Lower lobe of right lung (tissue), 2 donors: ENCODE measurements around the gene C1R. TPM values are rescaled to one million over a fixed set of nuclear protein-coding genes. Genes with fewer than 3 reads are reported as not detected.

ENCODE experiments used
- ATAC-seq, 2 donors: fragments of 200-7000 bp; cut with Tn5 transposase; one replicate each; pipeline ENCODE4 v1.9.1; 2020 to 2022; ENCODE audit warnings: mild to moderate bottlenecking in 2 of 2, moderate library complexity in 2 of 2
- DNase-seq: peaks from one replicate; pipeline ENCODE4 v3.0.0-alpha.2; 2020
- H3K27ac ChIP-seq: fragments of 200-600 bp; one replicate; pipeline ENCODE4 v1.8.0; 2022
- H3K27me3 ChIP-seq: fragments of 200-600 bp; one replicate; pipeline ENCODE4 v1.8.0; 2022; ENCODE audit warnings: low read depth
- H3K36me3 ChIP-seq: fragments of 200-600 bp; one replicate; pipeline ENCODE4 v1.8.0; 2022; ENCODE audit warnings: mild to moderate bottlenecking
- H3K4me1 ChIP-seq: fragments of 200-600 bp; one replicate; pipeline ENCODE4 v1.8.0; 2022
- H3K4me3 ChIP-seq: fragments of 200-600 bp; one replicate; pipeline ENCODE4 v1.8.0; 2022; ENCODE audit warnings: mild to moderate bottlenecking
- H3K9me3 ChIP-seq: fragments of 200-600 bp; one replicate; pipeline ENCODE4 v1.8.0; 2022
- CTCF ChIP-seq: fragments of 200-600 bp; IDR thresholded peaks from one replicate; pipeline ENCODE4 v1.8.0; 2022; ENCODE audit warnings: antibody characterized with exemption, mild to moderate bottlenecking
- intact Hi-C: fragments of 100-400 bp; cut with DNase I; formaldehyde crosslinking; loops from one replicate; pipeline ENCODE4 v1.11.0; 2022
- total RNA-seq: library from RNA; stranded (reverse); fragmentation: NEBNext Ultra II Directional; extraction: Animal tissue kit (Norgen Biotek cat#: 25700); gene quantifications from one replicate; pipeline ENCODE4 v1.2.1, GENCODE V29; 2021
- donor health status: DM: no; HTN: yes; CAD: no; lungs with severe emphysema.

The C1R gene
- total RNA-seq, 1 donor from 2014 or later: 373 TPM

- H3K4me1 ChIP-seq: peaks cover 4% of the 10 kb centered on the region
- H3K36me3 ChIP-seq: peaks cover 31% of the 10 kb centered on the region
- intact Hi-C loops: no loop called here
- DNase-seq (no peak), ATAC-seq (no peak)
- H3K27me3 ChIP-seq: no peaks in the 10 kb centered on the region
- TF ChIP-seq CTCF: no peak
- no peak overlapping the region for H3K4me3 ChIP-seq
- H3K27ac ChIP-seq: no peak overlapping the region
- H3K9me3 ChIP-seq: no peaks in the 10 kb centered on the region
These were observed 43.8 kb upstream of the C1R start for GRCh38 chr12:7136071-7136470.

GRCh38 chr12:7134396-7135166 is 42.3 kb upstream of the C1R start:
- H3K9me3 ChIP-seq: no peaks in the 10 kb centered on the region
- ATAC-seq: no peak
- H3K4me3 ChIP-seq: no peak overlapping the region
- peaks cover 31% of the 10 kb centered on the region for H3K36me3 ChIP-seq
- H3K4me1 ChIP-seq: peaks cover 7% of the 10 kb centered on the region
- no peak for TF ChIP-seq CTCF
- H3K27me3 ChIP-seq: no peaks in the 10 kb centered on the region
- DNase-seq: no peak
- intact Hi-C loops: no loop called here
- no peak overlapping the region for H3K27ac ChIP-seq

- H3K27ac ChIP-seq: no peak overlapping the region
- no peaks in the 10 kb centered on the region for H3K27me3 ChIP-seq
- DNase-seq (no peak), ATAC-seq (no peak)
- peaks cover 17% of the 10 kb centered on the region for H3K4me1 ChIP-seq
- H3K9me3 ChIP-seq: no peaks in the 10 kb centered on the region
- H3K36me3 ChIP-seq: peaks cover 22% of the 10 kb centered on the region
- peak overlapping the region; percentile 72 for H3K4me3 ChIP-seq
- no peak for TF ChIP-seq CTCF
- intact Hi-C loops: no loop called here
These were observed 39.2 kb upstream of the C1R start for GRCh38 chr12:7131502-7131866.

GRCh38 chr12:7130701-7131501 is 38.7 kb upstream of the C1R start:
- Histone ChIP-seq H3K4me1 (peaks cover 17% of the 10 kb centered on the region), H3K9me3 (no peaks in the 10 kb centered on the region), H3K36me3 (peaks cover 16% of the 10 kb centered on the region), H3K27ac (peak overlapping the region; percentile 74), H3K27me3 (no peaks in the 10 kb centered on the region), H3K4me3 (peak overlapping the region; percentile 72)
- intact Hi-C loops: no loop called here
- peak; percentile 69 for DNase-seq
- TF ChIP-seq CTCF: no peak
- ATAC-seq: peak; percentile 59 to 73

GRCh38 chr12:7129872-7130691 is 37.8 kb upstream of the C1R start, which contains the start of gene CLSTN3:
CLSTN3 (plus strand) TSS chr12:7130371; CDS start chr12:7130649, 278 bp downstream.
- DNase-seq (peak; percentile 80), ATAC-seq (peak; percentile 92 to 95)
- H3K36me3 ChIP-seq: peaks cover 8% of the 10 kb centered on the region
- TF ChIP-seq CTCF: no peak
- peak within 1 kb of the TSS; percentile 74 for H3K27ac ChIP-seq
- intact Hi-C loops: no loop called here
- H3K27me3 ChIP-seq: no peaks in the 10 kb centered on the region
- peak within 1 kb of the TSS; percentile 72 for H3K4me3 ChIP-seq
- H3K4me1 ChIP-seq: peaks cover 17% of the 10 kb centered on the region
- no peaks in the 10 kb centered on the region for H3K9me3 ChIP-seq
